GM12891 (cell line): ENCODE data around the gene TGM2.

Experiments used
- PAX5 ChIP-seq: IDR thresholded peaks from 2 replicates; pipeline ENCODE4 v1.6.1; 2011; ENCODE audit warnings: low read length, moderate library complexity, mild to moderate bottlenecking; ENCODE audit not compliant: insufficient read depth, severe bottlenecking
- POLR2A ChIP-seq: IDR thresholded peaks from 2 replicates; pipeline ENCODE4 v1.6.1; 2011; ENCODE audit warnings: low read depth, low read length, control low read depth
- POLR2AphosphoS5 ChIP-seq: IDR thresholded peaks from 2 replicates; pipeline ENCODE4 v1.6.1; 2011; ENCODE audit warnings: low read depth, low read length, control low read depth
- SPI1 ChIP-seq: IDR thresholded peaks from 2 replicates; pipeline ENCODE4 v1.6.1; 2011; ENCODE audit warnings: low read depth, low read length, control low read depth
- TAF1 ChIP-seq: IDR thresholded peaks from 2 replicates; pipeline ENCODE4 v1.6.1; 2011; ENCODE audit warnings: low read depth, low read length, control low read depth

GRCh38 chr20:38169636-38170193 is 4.6 kb upstream of the TGM2 start:
- no peak for TF ChIP-seq SPI1
- no peak for TF ChIP-seq POLR2AphosphoS5
- no peak for TF ChIP-seq POLR2A
- no peak for TF ChIP-seq TAF1
- no peak for TF ChIP-seq PAX5
